IMR-90 (cell line): ENCODE results near the gene LRIG1.

Experiments
- CTCF ChIP-seq: conservative IDR thresholded peaks from 2 replicates; pipeline ENCODE4 v1.5.1; 2012; ENCODE audit warnings: mild to moderate bottlenecking, low read depth, low read length, improper control_type of control experiment
- MXI1 ChIP-seq: IDR thresholded peaks from 2 replicates; pipeline ENCODE4 v1.6.1; 2012; ENCODE audit warnings: low read depth, mild to moderate bottlenecking, low read length, moderate library complexity, borderline replicate concordance
- POLR2A ChIP-seq: IDR thresholded peaks from 2 replicates; pipeline ENCODE4 v1.6.1; 2012; ENCODE audit warnings: mild to moderate bottlenecking, low read depth, low read length
- SMC3 ChIP-seq: fragments of 150-350 bp; IDR thresholded peaks from 2 replicates; pipeline ENCODE4 v1.6.1; 2016; ENCODE audit warnings: low read depth, mild to moderate bottlenecking, antibody characterized with exemption, low read length, moderate library complexity
- USF2 ChIP-seq: fragments of 150-350 bp; IDR thresholded peaks from 2 replicates; pipeline ENCODE4 v1.6.1; 2017; ENCODE audit warnings: mild to moderate bottlenecking, antibody characterized with exemption, low read length, low read depth

DNA sequence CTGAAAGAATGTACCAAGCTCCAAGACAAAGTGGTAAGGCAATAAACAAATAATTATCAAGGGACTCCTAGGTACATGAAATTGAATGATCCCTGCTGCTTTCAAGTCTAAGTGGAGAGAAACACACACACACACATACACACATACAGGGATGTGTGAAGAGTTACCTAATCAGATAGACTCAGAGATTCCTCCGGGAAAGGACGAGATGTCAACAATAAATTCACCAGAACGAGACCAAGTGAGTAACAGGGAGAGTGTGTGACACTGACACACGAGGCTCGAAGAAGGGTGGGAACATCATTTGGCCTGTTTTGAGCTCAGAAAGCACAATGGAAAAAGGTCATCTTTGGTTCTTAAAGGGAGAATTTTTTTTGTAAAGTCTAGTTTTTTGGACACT, 13.4 kb downstream of the LRIG1 start:
- TF ChIP-seq MXI1 (no peak), CTCF (no peak), POLR2A (no peak), USF2 (no peak), SMC3 (no peak)
